ENCODE measurements around the gene SDK1. TPM values are rescaled to one million over a fixed set of nuclear protein-coding genes. Genes with fewer than 3 reads are reported as not detected.

The SDK1 gene
- total and polyA plus RNA-seq, 2 of the 8 experiments (the other 6 are each of a cell fraction or from before 2014, with no cell fraction given): 3.3 to 7.2 TPM

GRCh38 chr7:3264693-3265339 is 36.2 kb upstream of the SDK1 start:
- Histone ChIP-seq H3K27me3 (replicated peaks in 1 of 4; ENCODE audit: control insufficient read depth in 3 of 4, extremely low read depth in 1 of 4, insufficient read depth in 3 of 4, low read length in 3 of 4) (no peaks in the 10 kb centered on the region), H3K23ac (ENCODE audit: insufficient read length) (no peak overlapping the region), H2BK12ac (ENCODE audit: low read depth, low read length) (no peak overlapping the region), H3K4me2 (ENCODE audit: insufficient read depth in 1 of 2, low read depth in 2 of 2, low read length in 2 of 2) (no peak overlapping the region), H4K20me1 (replicated peaks in 1 of 2; ENCODE audit: control insufficient read depth in 1 of 2, insufficient read depth in 2 of 2, low read length in 2 of 2) (no peaks in the 10 kb centered on the region), H3K4me3 (ENCODE audit: extremely low read depth in 1 of 4, insufficient read depth in 2 of 4, low read depth in 3 of 4, low read length in 4 of 4) (no peak overlapping the region), H4K5ac (ENCODE audit: insufficient read length, low read depth, low read length) (no peak overlapping the region), H3K79me2 (ENCODE audit: control insufficient read depth in 1 of 2, insufficient read depth in 2 of 2, low read length in 2 of 2) (no peaks in the 10 kb centered on the region), H3K27ac (ENCODE audit: low read depth, low read length) (no peak overlapping the region), H3K56ac (replicated peaks; ENCODE audit: insufficient read length, low read depth, low read length) (no peak overlapping the region), H3K14ac (ENCODE audit: insufficient read length) (no peak overlapping the region), H3K18ac (ENCODE audit: extremely low read depth, low read length) (no peak overlapping the region), H2AK5ac (ENCODE audit: low read depth, low read length) (no peak overlapping the region), H3K4me1 (replicated peaks in 1 of 4; ENCODE audit: control insufficient read depth in 3 of 4, insufficient read depth in 4 of 4, low read length in 3 of 4) (peaks cover 0 to 6% (median 0%) of the 10 kb centered on the region in 4 experiments; a peak in 3 of 7 replicates), H3K36me3 (ENCODE audit: control insufficient read depth in 2 of 4, insufficient read depth in 4 of 4, low read length in 3 of 4) (no peaks in the 10 kb centered on the region), H3K79me1 (ENCODE audit: low read depth, low read length) (no peaks in the 10 kb centered on the region), H2BK20ac (ENCODE audit: low read length) (no peak overlapping the region), H3K4ac (replicated peaks; ENCODE audit: insufficient read length, low read depth, low read length) (no peak overlapping the region), H3K9me3 (ENCODE audit: insufficient read depth in 2 of 2, low read depth in 1 of 2, low read length in 1 of 2) (no peaks in the 10 kb centered on the region), H3K9ac (replicated peaks in 1 of 4; ENCODE audit: extremely low read depth in 1 of 4, low read depth in 3 of 4, low read length in 3 of 4) (no peak overlapping the region), H4K91ac (replicated peaks; ENCODE audit: insufficient read length, low read length) (no peak overlapping the region), H2BK120ac (replicated peaks; ENCODE audit: low read depth, low read length) (no peak overlapping the region), H2BK5ac (ENCODE audit: low read depth, low read length) (no peak overlapping the region), H4K8ac (ENCODE audit: extremely low read depth, insufficient read depth, low read length) (no peak overlapping the region), H2AFZ (ENCODE audit: low read length) (no peak overlapping the region), H2BK15ac (ENCODE audit: low read length) (no peak overlapping the region), H3K23me2 (ENCODE audit: low read depth, low read length) (no peaks in the 10 kb centered on the region)
- ChIA-PET POLR2A (ENCODE audit: partially characterized antibody) (interaction anchor here (1.1 to 1.2 kb wide), 2 partner anchors 11 to 26 kb away, joined by 3 read pairs; no protein-coding TSS in a partner anchor), CTCF (ENCODE audit: partially characterized antibody) (no interaction called here)
- DNase-seq (ENCODE audit: low read depth in 1 of 2, low spot score in 2 of 2): no peak
- WGBS, 2 experiments (ENCODE audit: extremely low coverage in 1 of 2, insufficient coverage in 1 of 2, insufficient read length in 1 of 2, insufficient replicate concordance in 2 of 2, low coverage in 1 of 2, low lambda C conversion rate in 2 of 2, missing lambda C conversion rate in 1 of 2): 82% methylated on average over 9 of the region's 9 CpGs; no CpG with 5 or more reads in 1 of the 2 experiments
- no peak for TF ChIP-seq CTBP2 (IDR thresholded peaks at IDR 0.05; ENCODE audit: borderline replicate concordance, insufficient read depth, insufficient read length, low read length)
- FAIRE-seq: no peak
